Astrocyte (in vitro differentiated cells and primary cell): ENCODE measurements around the gene INPP5A.

Experiments used
- EZH2 ChIP-seq: IDR thresholded peaks from 2 replicates; pipeline ENCODE4 v1.6.1; 2012; ENCODE audit warnings: mild to moderate bottlenecking, low read length, inconsistent platforms; ENCODE audit not compliant: insufficient read depth
- TF ChIP-seq, protein P1 (sequence below): IDR thresholded peaks from 2 replicates; pipeline ENCODE4 v1.5.1; 2011; ENCODE audit warnings: low read depth, mild to moderate bottlenecking, inconsistent platforms, low read length, moderate library complexity; ENCODE audit not compliant: insufficient read depth

DNA sequence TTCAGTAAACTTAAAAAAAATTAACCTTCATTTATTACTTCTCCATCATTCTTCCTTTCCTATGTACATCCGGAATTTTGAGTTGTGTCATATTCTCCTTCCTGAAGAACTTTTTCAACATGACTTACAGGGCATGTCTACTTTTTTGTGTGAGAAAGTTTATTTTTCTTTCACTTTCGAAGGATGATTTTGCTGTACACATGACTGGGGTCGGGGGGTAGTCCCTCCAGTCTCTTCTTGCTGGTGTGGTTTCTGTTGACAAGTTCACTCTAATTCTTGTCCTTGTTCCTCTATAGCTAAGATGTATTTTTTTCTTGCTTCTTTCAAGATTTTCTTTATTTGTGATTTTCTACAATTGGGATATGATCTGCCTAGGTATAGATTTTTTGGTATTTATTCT, 55.8 kb downstream of the INPP5A start:
- TF ChIP-seq, protein P1, sequence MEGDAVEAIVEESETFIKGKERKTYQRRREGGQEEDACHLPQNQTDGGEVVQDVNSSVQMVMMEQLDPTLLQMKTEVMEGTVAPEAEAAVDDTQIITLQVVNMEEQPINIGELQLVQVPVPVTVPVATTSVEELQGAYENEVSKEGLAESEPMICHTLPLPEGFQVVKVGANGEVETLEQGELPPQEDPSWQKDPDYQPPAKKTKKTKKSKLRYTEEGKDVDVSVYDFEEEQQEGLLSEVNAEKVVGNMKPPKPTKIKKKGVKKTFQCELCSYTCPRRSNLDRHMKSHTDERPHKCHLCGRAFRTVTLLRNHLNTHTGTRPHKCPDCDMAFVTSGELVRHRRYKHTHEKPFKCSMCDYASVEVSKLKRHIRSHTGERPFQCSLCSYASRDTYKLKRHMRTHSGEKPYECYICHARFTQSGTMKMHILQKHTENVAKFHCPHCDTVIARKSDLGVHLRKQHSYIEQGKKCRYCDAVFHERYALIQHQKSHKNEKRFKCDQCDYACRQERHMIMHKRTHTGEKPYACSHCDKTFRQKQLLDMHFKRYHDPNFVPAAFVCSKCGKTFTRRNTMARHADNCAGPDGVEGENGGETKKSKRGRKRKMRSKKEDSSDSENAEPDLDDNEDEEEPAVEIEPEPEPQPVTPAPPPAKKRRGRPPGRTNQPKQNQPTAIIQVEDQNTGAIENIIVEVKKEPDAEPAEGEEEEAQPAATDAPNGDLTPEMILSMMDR, result no peak
- no peak for TF ChIP-seq EZH2
